CD8-positive, alpha-beta memory T cell (primary cell): ENCODE measurements around the gene EPHA4. TPM values are rescaled to one million over a fixed set of nuclear protein-coding genes. Genes with fewer than 3 reads are reported as not detected.

Experiments used
- CTCF ChIA-PET: fragments of 350-600 bp; sonication (Branson Sonifier 250); formaldehyde crosslinking; loops from one replicate; lab custom pipeline; 2021; ENCODE audit warnings: antibody characterized with exemption; lab: Charles Lee
- POLR2A ChIA-PET: fragments of 350-600 bp; sonication (Branson Sonifier 250); formaldehyde crosslinking; loops from one replicate; lab custom pipeline; 2021; ENCODE audit warnings: antibody characterized with exemption; lab: Charles Lee
- DNase-seq, 5 donors: peaks; one replicate each; pipeline versions ENCODE4 v3.0.0 to v3.0.0-alpha.2; 2020 to 2022; ENCODE audit warnings: mixed read lengths in 1 of 5
- H3K27ac ChIP-seq: one replicate; pipeline ENCODE4 v1.7.0; 2013; ENCODE audit warnings: low read depth, mild to moderate bottlenecking, low read length, moderate library complexity
- H3K27me3 ChIP-seq: 2 replicates; pipeline ENCODE4 v1.7.0; 2013; ENCODE audit warnings: low read length, mild to moderate bottlenecking; ENCODE audit not compliant: insufficient read depth, poor library complexity, severe bottlenecking
- H3K36me3 ChIP-seq: 2 replicates; pipeline ENCODE4 v1.7.0; 2013; ENCODE audit warnings: mild to moderate bottlenecking, low read length, moderate library complexity; ENCODE audit not compliant: insufficient read depth
- H3K4me1 ChIP-seq: 2 replicates; pipeline ENCODE4 v1.7.0; 2013; ENCODE audit warnings: mild to moderate bottlenecking, low read length, moderate library complexity; ENCODE audit not compliant: insufficient read depth
- H3K4me3 ChIP-seq: 2 replicates; pipeline ENCODE4 v1.7.0; 2013; ENCODE audit warnings: mild to moderate bottlenecking, low read length
- H3K9me3 ChIP-seq: 2 replicates; pipeline ENCODE4 v1.7.0; 2013; ENCODE audit warnings: mild to moderate bottlenecking, low read length
- H3K27ac Mint-ChIP-seq, 8 donors: one replicate each; pipeline ENCODE4 v1.8.0; 2020 to 2021; ENCODE audit warnings: mixed read lengths in 8 of 8, mild to moderate bottlenecking in 6 of 8, inconsistent platforms in 3 of 8, moderate library complexity in 3 of 8
- H3K27me3 Mint-ChIP-seq, 2 donors: one replicate each; pipeline ENCODE4 v1.8.0; 2020 to 2021; ENCODE audit warnings: mixed read lengths in 2 of 2, mild to moderate bottlenecking in 1 of 2, moderate library complexity in 1 of 2
- H3K36me3 Mint-ChIP-seq, 3 donors: one replicate each; pipeline ENCODE4 v1.8.0; 2020 to 2021; ENCODE audit warnings: mixed read lengths in 3 of 3, inconsistent platforms in 1 of 3, mild to moderate bottlenecking in 1 of 3
- H3K4me1 Mint-ChIP-seq, 3 donors: one replicate each; pipeline ENCODE4 v1.8.0; 2020 to 2021; ENCODE audit warnings: mixed read lengths in 3 of 3, inconsistent platforms in 1 of 3, mild to moderate bottlenecking in 1 of 3
- H3K4me3 Mint-ChIP-seq, 7 donors: one replicate each; pipeline ENCODE4 v1.8.0; 2020 to 2021; ENCODE audit warnings: mixed read lengths in 7 of 7, mild to moderate bottlenecking in 6 of 7, moderate library complexity in 4 of 7, inconsistent platforms in 2 of 7
- H3K9me3 Mint-ChIP-seq, 5 donors: one replicate each; pipeline ENCODE4 v1.8.0; 2020 to 2022; ENCODE audit warnings: mixed read lengths in 5 of 5, mild to moderate bottlenecking in 3 of 5, moderate library complexity in 2 of 5, inconsistent platforms in 1 of 5
- polyA plus RNA-seq: library from polyadenylated mRNA; unstranded; fragments of 300-500 nt; fragmentation: Illumina TruSeq; gene quantifications from one replicate; pipeline ENCODE4 v1.2.3, GENCODE V29; 2021
- total RNA-seq, 2 experiments: library from RNA; stranded (reverse); gene quantifications; one replicate each; pipeline ENCODE4 v1.2.3, GENCODE V29; 2021

EPHA4 gene
- total and polyA plus RNA-seq, 3 experiments from 2014 or later, result 7.8 to 19.3 (median 10.2) TPM

GRCh38 chr2:221608442-221608841 lies 36.3 kb upstream of the EPHA4 start:
- Mint-ChIP-seq H3K27ac (no peak overlapping the region), H3K9me3 (peaks cover 0 to 1% (median 0%) of the 10 kb centered on the region in 5 donors)
- CTCF ChIA-PET, result no interaction called here

GRCh38 chr2:221606424-221606823 lies 34.3 kb upstream of the EPHA4 start:
- Mint-ChIP-seq H3K9me3 (peaks cover 0 to 1% (median 0%) of the 10 kb centered on the region in 5 donors), H3K27me3 (peaks cover 9% of the 10 kb centered on the region in 2 donors), H3K4me3 (no peak overlapping the region), H3K4me1 (no peaks in the 10 kb centered on the region), H3K27ac (no peak overlapping the region), H3K36me3 (no peaks in the 10 kb centered on the region)
- Histone ChIP-seq H3K9me3 (no peaks in the 10 kb centered on the region), H3K4me3 (no peak overlapping the region), H3K27me3 (no peaks in the 10 kb centered on the region), H3K4me1 (no peaks in the 10 kb centered on the region), H3K27ac (no peak overlapping the region), H3K36me3 (no peaks in the 10 kb centered on the region)
- DNase-seq, result no peak
- ChIA-PET CTCF (no interaction called here), POLR2A (no interaction called here)

More at GRCh38 chr2:221608442-221608841, 36.3 kb upstream of the EPHA4 start:
- Histone ChIP-seq H3K4me3 (no peak overlapping the region), H3K36me3 (no peaks in the 10 kb centered on the region), H3K27me3 (no peaks in the 10 kb centered on the region), H3K4me1 (no peaks in the 10 kb centered on the region), H3K9me3 (no peaks in the 10 kb centered on the region), H3K27ac (no peak overlapping the region)
- POLR2A ChIA-PET, result no interaction called here
- no peaks in the 10 kb centered on the region for H3K4me1 Mint-ChIP-seq
- peaks cover 9 to 22% of the 10 kb centered on the region in 2 donors for H3K27me3 Mint-ChIP-seq
- no peak overlapping the region for H3K4me3 Mint-ChIP-seq
- no peak for DNase-seq
- peaks cover 0 to 2% (median 0%) of the 10 kb centered on the region in 3 donors for H3K36me3 Mint-ChIP-seq

- no peaks in the 10 kb centered on the region for H3K4me1 ChIP-seq
- no peak overlapping the region for H3K4me3 Mint-ChIP-seq
- CTCF ChIA-PET, result no interaction called here
- H3K4me3 ChIP-seq, result no peak overlapping the region
- peaks cover 0 to 1% (median 0%) of the 10 kb centered on the region in 5 donors for H3K9me3 Mint-ChIP-seq
- peaks cover 6 to 10% of the 10 kb centered on the region in 2 donors for H3K27me3 Mint-ChIP-seq
- POLR2A ChIA-PET, result no interaction called here
- H3K27me3 ChIP-seq, result no peaks in the 10 kb centered on the region
- no peak overlapping the region for H3K27ac ChIP-seq
- DNase-seq, result no peak
- no peaks in the 10 kb centered on the region for H3K36me3 ChIP-seq
- no peaks in the 10 kb centered on the region for H3K4me1 Mint-ChIP-seq
- no peak overlapping the region for H3K27ac Mint-ChIP-seq
- H3K9me3 ChIP-seq, result no peaks in the 10 kb centered on the region
- H3K36me3 Mint-ChIP-seq, result no peaks in the 10 kb centered on the region
Measured at GRCh38 chr2:221605751-221606240, 33.7 kb upstream of the EPHA4 start.

- H3K9me3 ChIP-seq, result no peaks in the 10 kb centered on the region
- Mint-ChIP-seq H3K27me3 (peaks cover 0 to 13% of the 10 kb centered on the region in 2 donors), H3K27ac (no peak overlapping the region), H3K9me3 (no peaks in the 10 kb centered on the region), H3K4me3 (no peak overlapping the region), H3K4me1 (no peaks in the 10 kb centered on the region), H3K36me3 (no peaks in the 10 kb centered on the region)
- CTCF ChIA-PET, result interaction anchor here (0.6 kb wide), 1 partner anchor 920 kb away, joined by 3 read pairs; no protein-coding TSS in a partner anchor
- H3K4me1 ChIP-seq, result no peaks in the 10 kb centered on the region
- H3K27me3 ChIP-seq, result no peaks in the 10 kb centered on the region
- POLR2A ChIA-PET, result no interaction called here
- no peaks in the 10 kb centered on the region for H3K36me3 ChIP-seq
- no peak overlapping the region for H3K27ac ChIP-seq
- H3K4me3 ChIP-seq, result no peak overlapping the region
- no peak for DNase-seq
Measured at GRCh38 chr2:221602938-221603337, 30.8 kb upstream of the EPHA4 start.

GRCh38 chr2:221601376-221601775 lies 29.3 kb upstream of the EPHA4 start:
- Histone ChIP-seq H3K36me3 (no peaks in the 10 kb centered on the region), H3K9me3 (no peaks in the 10 kb centered on the region), H3K4me3 (no peak overlapping the region), H3K27me3 (no peaks in the 10 kb centered on the region), H3K27ac (no peak overlapping the region), H3K4me1 (no peaks in the 10 kb centered on the region)
- no peak for DNase-seq
- no peaks in the 10 kb centered on the region for H3K4me1 Mint-ChIP-seq
- peaks cover 0 to 13% of the 10 kb centered on the region in 2 donors for H3K27me3 Mint-ChIP-seq
- H3K4me3 Mint-ChIP-seq, result no peak overlapping the region
- CTCF ChIA-PET, result no interaction called here
- no peak overlapping the region for H3K27ac Mint-ChIP-seq
- POLR2A ChIA-PET, result no interaction called here
- no peaks in the 10 kb centered on the region for H3K9me3 Mint-ChIP-seq
- no peaks in the 10 kb centered on the region for H3K36me3 Mint-ChIP-seq

- Histone ChIP-seq H3K9me3 (no peaks in the 10 kb centered on the region), H3K27me3 (no peaks in the 10 kb centered on the region), H3K4me1 (no peaks in the 10 kb centered on the region), H3K27ac (no peak overlapping the region), H3K36me3 (no peaks in the 10 kb centered on the region), H3K4me3 (no peak overlapping the region)
- POLR2A ChIA-PET, result no interaction called here
- no peak overlapping the region for H3K4me3 Mint-ChIP-seq
- CTCF ChIA-PET, result no interaction called here
- no peak for DNase-seq
- no peak overlapping the region for H3K27ac Mint-ChIP-seq
- H3K27me3 Mint-ChIP-seq, result peaks cover 0 to 13% of the 10 kb centered on the region in 2 donors
- H3K9me3 Mint-ChIP-seq, result no peaks in the 10 kb centered on the region
- no peaks in the 10 kb centered on the region for H3K36me3 Mint-ChIP-seq
- no peaks in the 10 kb centered on the region for H3K4me1 Mint-ChIP-seq
Measured at GRCh38 chr2:221600388-221600787, 28.3 kb upstream of the EPHA4 start.

- H3K4me3 Mint-ChIP-seq, result no peak overlapping the region
- Histone ChIP-seq H3K4me3 (no peak overlapping the region), H3K4me1 (no peaks in the 10 kb centered on the region), H3K27me3 (no peaks in the 10 kb centered on the region), H3K9me3 (no peaks in the 10 kb centered on the region), H3K36me3 (no peaks in the 10 kb centered on the region), H3K27ac (no peak overlapping the region)
- ChIA-PET POLR2A (no interaction called here), CTCF (no interaction called here)
- no peak for DNase-seq
- H3K9me3 Mint-ChIP-seq, result no peaks in the 10 kb centered on the region
- no peak overlapping the region for H3K27ac Mint-ChIP-seq
- no peaks in the 10 kb centered on the region for H3K36me3 Mint-ChIP-seq
- H3K4me1 Mint-ChIP-seq, result no peaks in the 10 kb centered on the region
- H3K27me3 Mint-ChIP-seq, result peaks cover 3 to 22% of the 10 kb centered on the region in 2 donors
Measured at GRCh38 chr2:221596192-221596591, 24.1 kb upstream of the EPHA4 start.

- DNase-seq, result no peak
- no peaks in the 10 kb centered on the region for H3K36me3 Mint-ChIP-seq
- H3K27me3 ChIP-seq, result peaks cover 5% of the 10 kb centered on the region
- H3K4me3 Mint-ChIP-seq, result no peak overlapping the region
- H3K27ac ChIP-seq, result no peak overlapping the region
- ChIA-PET CTCF (interaction anchor here (0.8 kb wide), 1 partner anchor 17 kb away, joined by 3 read pairs; no protein-coding TSS in a partner anchor), POLR2A (no interaction called here)
- H3K9me3 ChIP-seq, result no peaks in the 10 kb centered on the region
- H3K36me3 ChIP-seq, result no peaks in the 10 kb centered on the region
- peak overlapping the region in 1 of 8 donors; percentile 66 for H3K27ac Mint-ChIP-seq
- no peaks in the 10 kb centered on the region for H3K4me1 Mint-ChIP-seq
- no peaks in the 10 kb centered on the region for H3K9me3 Mint-ChIP-seq
- no peak overlapping the region for H3K4me3 ChIP-seq
- H3K4me1 ChIP-seq, result no peaks in the 10 kb centered on the region
- peaks cover 13 to 40% of the 10 kb centered on the region in 2 donors for H3K27me3 Mint-ChIP-seq
Measured at GRCh38 chr2:221590861-221591365, 18.8 kb upstream of the EPHA4 start.
